Testis (tissue), 2 donors: ENCODE data around the gene TMEM156.

ENCODE experiments used
- CTCF ChIP-seq, 3 experiments: fragments of 450-650 bp in 2 of 3; fragments of 200-600 bp in 1 of 3; sonication (generic) in 1 of 3; IDR thresholded peaks; one replicate each; pipeline ENCODE4 v1.5.1; 2016 to 2019; ENCODE audit warnings: antibody characterized with exemption in 3 of 3, mild to moderate bottlenecking in 2 of 3, moderate library complexity in 1 of 3
- POLR2A ChIP-seq: fragments of 450-650 bp; IDR thresholded peaks from one replicate; pipeline ENCODE4 v1.6.1; 2017; ENCODE audit warnings: antibody characterized with exemption, mild to moderate bottlenecking, moderate library complexity

GRCh38 chr4:38989487-38989886 is 42.7 kb downstream of the TMEM156 start:
- TF ChIP-seq POLR2A (no peak), CTCF (IDR thresholded peaks at IDR 0.05) (no peak)
